ENCODE data around the gene IBA57. TPM values are rescaled to one million over a fixed set of nuclear protein-coding genes. Genes with fewer than 3 reads are reported as not detected.

IBA57 gene
- total and polyA plus RNA-seq, 2 experiments from 2014 or later, result 4.7 to 5.0 TPM

DNA sequence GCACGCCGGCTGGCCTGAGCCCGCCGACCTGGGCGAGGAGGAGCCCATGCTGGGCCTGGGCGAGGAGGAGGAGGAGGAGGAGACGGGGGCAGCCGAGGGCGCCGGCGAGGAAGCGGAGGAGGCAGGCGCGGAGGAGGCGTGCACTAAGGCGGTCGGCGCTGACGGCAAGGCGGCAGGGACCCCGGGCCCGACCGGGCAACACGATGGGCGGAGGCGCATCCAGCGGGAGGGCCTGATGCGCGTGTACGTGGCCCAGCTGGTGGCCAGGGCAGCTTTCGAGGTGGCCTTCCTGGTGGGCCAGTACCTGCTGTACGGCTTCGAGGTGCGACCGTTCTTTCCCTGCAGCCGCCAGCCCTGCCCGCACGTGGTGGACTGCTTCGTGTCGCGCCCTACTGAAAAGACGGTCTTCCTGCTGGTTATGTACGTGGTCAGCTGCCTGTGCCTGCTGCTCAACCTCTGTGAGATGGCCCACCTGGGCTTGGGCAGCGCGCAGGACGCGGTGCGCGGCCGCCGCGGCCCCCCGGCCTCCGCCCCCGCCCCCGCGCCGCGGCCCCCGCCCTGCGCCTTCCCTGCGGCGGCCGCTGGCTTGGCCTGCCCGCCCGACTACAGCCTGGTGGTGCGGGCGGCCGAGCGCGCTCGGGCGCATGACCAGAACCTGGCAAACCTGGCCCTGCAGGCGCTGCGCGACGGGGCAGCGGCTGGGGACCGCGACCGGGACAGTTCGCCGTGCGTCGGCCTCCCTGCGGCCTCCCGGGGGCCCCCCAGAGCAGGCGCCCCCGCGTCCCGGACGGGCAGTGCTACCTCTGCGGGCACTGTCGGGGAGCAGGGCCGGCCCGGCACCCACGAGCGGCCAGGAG, 7.2 kb upstream of the IBA57 start:
- no peak overlapping the region for H3K4me3 ChIP-seq
- H3K27ac ChIP-seq, result no peak overlapping the region
- no peaks in the 10 kb centered on the region for H3K79me2 ChIP-seq
- H3K9me3 ChIP-seq (ENCODE audit: low read depth), result no peaks in the 10 kb centered on the region
- no peaks in the 10 kb centered on the region for H4K20me1 ChIP-seq (ENCODE audit: insufficient read depth, poor library complexity, severe bottlenecking)
- H3K4me2 ChIP-seq, result no peak overlapping the region
- no peak for TF ChIP-seq EZH2 (IDR thresholded peaks at IDR 0.05; ENCODE audit: borderline replicate concordance)
- TF ChIP-seq, protein P1, sequence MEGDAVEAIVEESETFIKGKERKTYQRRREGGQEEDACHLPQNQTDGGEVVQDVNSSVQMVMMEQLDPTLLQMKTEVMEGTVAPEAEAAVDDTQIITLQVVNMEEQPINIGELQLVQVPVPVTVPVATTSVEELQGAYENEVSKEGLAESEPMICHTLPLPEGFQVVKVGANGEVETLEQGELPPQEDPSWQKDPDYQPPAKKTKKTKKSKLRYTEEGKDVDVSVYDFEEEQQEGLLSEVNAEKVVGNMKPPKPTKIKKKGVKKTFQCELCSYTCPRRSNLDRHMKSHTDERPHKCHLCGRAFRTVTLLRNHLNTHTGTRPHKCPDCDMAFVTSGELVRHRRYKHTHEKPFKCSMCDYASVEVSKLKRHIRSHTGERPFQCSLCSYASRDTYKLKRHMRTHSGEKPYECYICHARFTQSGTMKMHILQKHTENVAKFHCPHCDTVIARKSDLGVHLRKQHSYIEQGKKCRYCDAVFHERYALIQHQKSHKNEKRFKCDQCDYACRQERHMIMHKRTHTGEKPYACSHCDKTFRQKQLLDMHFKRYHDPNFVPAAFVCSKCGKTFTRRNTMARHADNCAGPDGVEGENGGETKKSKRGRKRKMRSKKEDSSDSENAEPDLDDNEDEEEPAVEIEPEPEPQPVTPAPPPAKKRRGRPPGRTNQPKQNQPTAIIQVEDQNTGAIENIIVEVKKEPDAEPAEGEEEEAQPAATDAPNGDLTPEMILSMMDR (IDR thresholded peaks at IDR 0.05; ENCODE audit: poor library complexity), result no peak
- TF ChIP-seq EZH2phosphoT487 (IDR thresholded peaks at IDR 0.05; ENCODE audit: low read depth, severe bottlenecking, unreplicated experiment), result no peak
- no peaks in the 10 kb centered on the region for H3K9me2 ChIP-seq (replicated peaks; ENCODE audit: insufficient read depth)
- H3K36me3 ChIP-seq (replicated peaks; ENCODE audit: insufficient read depth, low read depth), result no peaks in the 10 kb centered on the region
- no peak overlapping the region for H2AFZ ChIP-seq
- DNase-seq (ENCODE audit: low spot score), result no peak
- peaks cover 14% of the 10 kb centered on the region for H3K4me1 ChIP-seq (ENCODE audit: insufficient read depth)
- WGBS (ENCODE audit: low lambda C conversion rate, missing lambda C conversion rate), result 96% methylated on average over 40 of the region's 98 CpGs
- H3K27me3 ChIP-seq, result no peaks in the 10 kb centered on the region

DNA sequence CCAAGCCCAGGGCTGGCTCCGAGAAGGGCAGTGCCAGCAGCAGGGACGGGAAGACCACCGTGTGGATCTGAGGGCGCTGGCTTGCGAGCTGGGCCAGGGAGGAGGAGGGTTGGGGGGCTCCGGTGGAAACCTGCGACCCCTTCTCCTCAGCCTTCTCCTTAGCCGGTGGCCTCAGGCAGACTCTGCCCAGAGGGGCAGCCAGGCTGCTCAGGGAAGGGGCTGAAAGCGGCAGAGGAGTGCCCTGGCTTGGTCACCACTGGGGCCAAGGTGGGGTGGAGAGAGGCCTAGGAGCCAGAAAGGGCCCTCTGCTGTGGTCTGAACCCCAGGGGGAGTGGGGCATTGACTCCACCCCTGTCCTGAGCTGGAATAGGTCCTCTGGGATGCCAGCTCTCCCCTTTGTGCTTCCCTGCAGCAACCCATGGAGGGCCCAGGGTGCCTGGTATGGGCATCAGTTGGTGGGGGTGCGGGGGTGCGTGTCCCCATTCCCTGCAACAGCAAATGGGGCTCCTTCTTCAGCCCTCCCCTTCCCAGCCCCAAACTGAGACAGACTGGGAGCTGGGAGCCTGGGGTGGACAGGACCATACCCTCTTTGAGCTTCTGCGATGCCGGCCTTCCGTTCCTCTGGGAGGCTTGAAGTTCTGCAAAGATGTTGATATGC, 6.5 kb upstream of the IBA57 start:
- Histone ChIP-seq H3K36me3 (replicated peaks; ENCODE audit: insufficient read depth, low read depth) (no peaks in the 10 kb centered on the region), H3K4me3 (no peak overlapping the region), H4K20me1 (ENCODE audit: insufficient read depth, poor library complexity, severe bottlenecking) (no peaks in the 10 kb centered on the region), H3K27me3 (no peaks in the 10 kb centered on the region), H3K27ac (no peak overlapping the region), H3K9me3 (ENCODE audit: low read depth) (no peaks in the 10 kb centered on the region), H3K4me1 (ENCODE audit: insufficient read depth) (peaks cover 14% of the 10 kb centered on the region), H3K4me2 (no peak overlapping the region), H3K79me2 (no peaks in the 10 kb centered on the region), H2AFZ (no peak overlapping the region), H3K9me2 (replicated peaks; ENCODE audit: insufficient read depth) (no peaks in the 10 kb centered on the region)
- no peak for DNase-seq (ENCODE audit: low spot score)
- WGBS (ENCODE audit: low lambda C conversion rate, missing lambda C conversion rate), result 90% methylated on average over 14 of the region's 14 CpGs
- no peak for TF ChIP-seq EZH2 (IDR thresholded peaks at IDR 0.05; ENCODE audit: borderline replicate concordance)
- TF ChIP-seq EZH2phosphoT487 (IDR thresholded peaks at IDR 0.05; ENCODE audit: low read depth, severe bottlenecking, unreplicated experiment), result no peak
- TF ChIP-seq, protein P1 (IDR thresholded peaks at IDR 0.05; ENCODE audit: poor library complexity), result no peak

DNA sequence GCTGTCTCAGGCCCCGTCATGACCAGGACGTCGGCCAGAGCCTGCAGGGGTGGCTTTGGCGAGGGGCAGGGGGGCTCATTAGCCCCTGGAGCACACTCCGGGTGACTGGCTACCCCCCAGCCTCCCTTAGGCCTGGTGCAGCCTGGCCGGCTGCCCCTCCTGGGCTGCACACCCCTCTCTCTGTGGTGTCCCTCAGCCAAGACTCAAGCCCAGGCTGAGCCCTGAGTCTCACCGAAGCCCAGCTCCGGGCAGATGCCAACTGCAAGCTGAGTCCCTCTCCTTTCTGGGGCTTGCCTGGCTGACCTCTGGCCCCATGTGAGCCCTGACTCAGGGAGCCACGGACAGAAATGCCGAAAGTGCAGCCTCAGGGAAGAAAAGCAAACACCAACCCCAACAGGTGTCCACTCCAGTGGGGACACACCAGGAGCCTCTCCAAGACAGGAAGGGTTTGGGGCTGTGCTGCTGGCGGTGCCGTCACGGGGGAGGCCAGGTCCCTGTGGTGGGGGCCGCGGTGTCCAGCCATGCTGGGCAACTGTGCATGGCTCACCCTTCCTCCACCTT, 5.3 kb upstream of the IBA57 start:
- Histone ChIP-seq H3K4me3 (no peak overlapping the region), H3K9me2 (replicated peaks; ENCODE audit: insufficient read depth) (no peaks in the 10 kb centered on the region), H2AFZ (no peak overlapping the region), H3K79me2 (no peaks in the 10 kb centered on the region), H3K4me1 (ENCODE audit: insufficient read depth) (peaks cover 14% of the 10 kb centered on the region), H3K27me3 (no peaks in the 10 kb centered on the region), H4K20me1 (ENCODE audit: insufficient read depth, poor library complexity, severe bottlenecking) (no peaks in the 10 kb centered on the region), H3K27ac (no peak overlapping the region), H3K4me2 (no peak overlapping the region), H3K36me3 (replicated peaks; ENCODE audit: insufficient read depth, low read depth) (no peaks in the 10 kb centered on the region), H3K9me3 (ENCODE audit: low read depth) (no peaks in the 10 kb centered on the region)
- 88% methylated on average over 13 of the region's 15 CpGs for WGBS (ENCODE audit: low lambda C conversion rate, missing lambda C conversion rate)
- DNase-seq (ENCODE audit: low spot score), result no peak
- TF ChIP-seq EZH2 (IDR thresholded peaks at IDR 0.05; ENCODE audit: borderline replicate concordance) (no peak), EZH2phosphoT487 (IDR thresholded peaks at IDR 0.05; ENCODE audit: low read depth, severe bottlenecking, unreplicated experiment) (no peak)
- TF ChIP-seq, protein P1 (IDR thresholded peaks at IDR 0.05; ENCODE audit: poor library complexity), result no peak
